Adrenal gland (tissue), 5 donors: ENCODE measurements around the gene SECISBP2.

Experiments
- CTCF ChIP-seq, 6 experiments: fragments of 450-650 bp in 4 of 6; fragments of 200-600 bp in 2 of 6; sonication (generic) in 1 of 6; IDR thresholded peaks; 1 replicate in 5 of 6; 2 replicates in 1 of 6; pipeline versions ENCODE4 v1.5.1 to v1.8.0; 2016 to 2021; ENCODE audit warnings: antibody characterized with exemption in 6 of 6, mild to moderate bottlenecking in 2 of 6, moderate library complexity in 1 of 6
- POLR2A ChIP-seq, 2 donors: fragments of 450-650 bp; IDR thresholded peaks; one replicate each; pipeline ENCODE4 v1.6.1; 2017; ENCODE audit warnings: antibody characterized with exemption in 2 of 2, mild to moderate bottlenecking in 2 of 2, moderate library complexity in 1 of 2
- donor health status: DM: no; HTN: no; CAD: no.

- TF ChIP-seq CTCF (IDR thresholded peaks at IDR 0.05) (no peak), POLR2A (IDR thresholded peaks at IDR 0.05) (no peak)
Measured at GRCh38 chr9:89278551-89278950, 39.7 kb upstream of the SECISBP2 start.
